Stimulated activated CD4-positive, alpha-beta T cell treated with anti-CD3 and anti-CD28 coated beads, Interleukin-12 subunit alpha, Interleukin-12 subunit beta, amount 100 ng/mL, for 24 hours (primary cell): ENCODE results near the gene ST6GAL1.
"Not testable (repeated sequence)": the region's sequence is repeated elsewhere in the genome, so short reads cannot be mapped to it uniquely, and the experiment has no call there.

Experiments
- DNase-seq, 2 experiments: peaks; one replicate each; pipeline ENCODE4 v3.0.0-alpha.2; 2020; ENCODE audit warnings: low read depth in 2 of 2

The ST6GAL1 gene

DNA sequence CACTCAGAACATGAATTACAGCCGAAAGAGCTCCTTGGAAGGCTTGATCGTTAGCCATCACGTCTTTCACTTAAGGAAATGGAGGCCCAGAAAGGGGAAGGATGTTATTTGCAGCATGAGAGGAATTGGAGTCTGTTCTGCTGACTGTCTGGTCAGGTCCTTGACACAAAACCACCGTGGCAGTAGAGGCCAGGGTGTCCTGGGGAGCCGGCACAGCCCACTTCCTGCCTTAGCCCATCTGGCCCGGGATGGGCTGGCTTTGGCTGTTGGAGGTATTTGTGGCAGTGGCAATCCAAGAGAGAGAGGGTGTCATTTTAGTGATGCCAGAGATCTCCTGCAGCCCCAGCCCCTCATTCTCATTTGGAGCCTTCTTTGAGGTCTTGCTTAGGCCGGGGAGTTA lies 37.4 kb downstream of the ST6GAL1 start:
- no peak for DNase-seq

DNA sequence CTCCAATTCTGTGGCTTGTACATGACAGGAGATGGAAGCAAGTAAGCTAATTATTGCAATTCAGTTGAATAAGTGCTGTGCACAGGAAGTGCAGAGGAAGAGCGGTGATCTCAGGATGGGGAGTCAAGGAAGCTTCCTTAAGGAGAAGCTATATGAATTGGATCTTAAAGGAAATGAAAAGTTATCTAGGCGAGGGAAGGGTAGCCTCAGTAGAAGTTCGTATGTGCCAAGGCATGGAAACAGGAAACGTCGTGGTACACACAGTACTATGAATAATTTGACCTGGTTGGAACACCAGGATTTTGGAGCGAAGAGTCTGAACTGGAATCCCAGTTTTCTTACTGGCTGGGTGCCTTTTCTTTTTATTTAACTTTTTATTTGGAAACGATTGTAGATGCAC lies 39.3 kb downstream of the ST6GAL1 start:
- no peak for DNase-seq

DNA sequence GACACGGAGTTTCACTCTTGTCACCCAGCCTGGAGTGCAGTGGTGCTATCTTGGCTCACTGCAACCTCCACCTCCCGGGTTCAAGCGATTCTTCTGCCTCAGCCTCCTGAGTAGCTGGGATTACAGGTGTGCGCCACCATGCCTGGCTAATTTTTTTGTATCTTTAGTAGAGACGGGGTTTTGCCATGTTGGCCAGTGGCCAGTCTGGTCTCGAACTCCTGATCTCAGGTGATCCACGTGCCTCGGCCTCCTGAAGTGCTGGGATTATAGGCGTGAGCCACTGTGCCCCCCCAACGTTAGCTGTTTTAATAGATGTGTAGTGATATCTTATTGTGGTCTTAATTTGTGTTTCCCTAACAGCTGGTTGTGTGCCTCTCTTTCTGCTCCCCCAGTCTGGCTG lies 40.8 kb downstream of the ST6GAL1 start:
- not testable (repeated sequence) for DNase-seq

DNA sequence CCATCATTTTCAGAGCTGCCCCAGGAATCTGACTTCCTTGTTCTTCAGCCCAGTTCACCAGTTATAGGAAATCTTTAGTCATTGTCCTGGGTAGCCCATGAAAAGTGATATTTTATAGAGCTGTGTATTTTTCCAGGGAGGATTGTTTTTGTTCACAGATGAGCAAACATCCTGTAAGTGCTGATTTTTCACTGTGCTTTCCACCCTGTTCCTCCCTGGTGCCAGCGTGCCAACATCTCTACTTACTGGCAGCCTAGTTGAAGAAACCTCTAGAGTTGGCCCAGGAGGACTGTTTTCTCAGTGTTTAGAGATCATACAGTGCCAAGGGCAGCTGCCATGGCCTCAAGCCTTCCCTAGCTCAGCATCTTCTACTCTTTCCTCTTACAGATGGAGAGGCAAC lies 41.3 kb downstream of the ST6GAL1 start:
- DNase-seq = no peak

DNA sequence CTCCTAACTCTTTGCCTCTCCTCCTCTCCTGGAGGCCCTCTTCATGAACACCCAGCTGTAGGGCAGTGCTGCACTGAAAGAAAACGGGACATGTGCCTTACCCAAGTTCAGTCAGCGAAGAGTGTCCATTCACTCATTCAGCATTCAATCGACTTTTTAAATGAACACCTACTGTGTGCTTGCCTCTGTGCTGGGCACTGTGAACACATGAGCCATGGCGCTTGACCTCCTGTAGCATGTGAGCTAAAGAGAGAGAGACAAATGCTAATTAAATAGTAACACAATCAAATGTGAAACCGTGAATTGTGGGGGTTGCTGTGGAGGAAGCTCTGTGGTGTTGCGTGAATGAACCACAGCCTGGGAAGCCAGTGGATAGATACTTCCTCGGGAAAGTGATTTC lies 43.4 kb downstream of the ST6GAL1 start:
- no peak for DNase-seq

DNA sequence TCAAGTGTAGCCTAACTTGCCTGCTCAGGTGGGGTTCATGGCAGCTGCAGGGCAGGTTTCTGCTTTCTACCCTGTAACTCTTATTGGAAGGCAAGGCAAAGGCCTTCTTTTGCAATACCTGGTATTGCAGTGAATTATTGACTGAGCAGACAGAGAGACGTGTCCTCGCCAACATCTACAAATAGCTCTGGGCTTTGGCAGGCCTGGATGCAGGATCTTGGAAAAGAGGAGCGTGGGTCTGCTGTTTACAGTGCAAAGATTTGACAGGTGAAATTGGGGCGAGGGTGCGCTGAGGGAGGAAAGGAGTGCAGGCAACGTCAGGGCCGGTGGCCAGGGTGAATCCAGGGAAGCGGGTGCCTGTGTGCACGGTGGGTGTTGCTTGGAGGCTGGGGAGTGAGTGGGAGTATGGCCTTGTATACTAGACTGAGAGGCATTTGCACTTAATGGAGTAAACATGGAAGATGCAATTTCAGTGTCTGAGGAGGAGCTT lies 44.5 kb downstream of the ST6GAL1 start:
- DNase-seq = no peak

DNA sequence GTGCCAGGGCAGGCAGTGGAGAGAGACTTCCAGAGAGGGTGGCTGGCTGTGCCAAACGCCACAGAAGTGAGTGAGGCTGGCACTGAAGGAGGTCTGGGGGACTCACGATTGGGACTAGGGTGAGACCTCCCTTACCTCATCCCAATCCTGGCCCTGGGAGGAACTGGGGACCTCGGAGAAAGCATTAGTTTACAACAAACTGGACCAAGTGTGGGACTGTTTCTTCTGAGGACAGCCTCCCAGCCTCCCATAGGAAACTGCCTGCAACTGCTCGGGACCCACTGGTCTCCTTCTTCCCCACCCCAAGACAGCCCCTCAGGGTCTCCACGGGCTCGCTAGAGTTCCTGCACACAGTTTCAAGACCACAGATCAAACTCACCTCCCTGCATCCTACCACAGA lies 45.4 kb downstream of the ST6GAL1 start:
- DNase-seq = no peak

DNA sequence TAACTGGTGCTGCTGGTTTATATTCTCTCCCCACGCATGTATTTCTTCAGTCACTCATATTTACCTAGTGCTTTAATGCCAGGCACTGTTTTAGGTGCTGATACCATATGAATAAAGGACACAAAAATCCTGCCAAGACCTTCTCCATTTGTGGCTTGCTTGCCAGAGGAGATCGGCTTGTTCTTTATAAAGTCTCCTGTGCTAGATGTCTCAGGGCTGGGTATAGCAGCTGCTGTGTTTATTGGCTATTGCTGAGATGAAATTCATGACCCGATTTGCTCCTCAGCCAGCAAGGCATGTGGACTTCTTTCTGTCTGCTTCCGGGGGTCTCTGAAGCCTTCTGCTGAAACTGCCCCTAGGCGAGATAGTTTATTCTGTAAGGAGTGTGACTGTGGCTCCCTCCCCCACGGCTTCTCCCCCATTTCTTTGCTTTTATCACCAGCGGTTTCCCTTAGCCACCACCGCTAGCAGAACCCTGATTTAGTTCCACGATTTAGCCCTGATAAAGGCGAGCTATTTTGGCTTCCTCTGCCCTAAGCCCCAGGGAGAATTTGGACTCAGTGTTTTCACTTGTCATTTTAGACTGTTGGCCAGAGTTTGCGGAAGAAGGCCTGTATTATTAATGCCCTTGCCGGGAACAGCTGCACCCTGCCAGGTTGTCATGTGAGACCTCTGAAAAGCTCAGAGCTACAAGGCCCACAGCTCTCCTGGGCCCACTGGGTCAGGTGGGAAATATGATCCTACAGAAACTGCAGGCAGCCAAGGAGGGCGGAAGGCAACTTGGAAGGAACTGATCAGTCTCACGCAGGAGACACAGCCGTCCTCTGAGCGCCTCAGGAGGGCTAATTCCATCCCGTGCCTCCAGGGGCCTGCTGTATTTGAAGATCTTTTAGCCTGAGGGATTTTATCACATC lies 46.8 kb downstream of the ST6GAL1 start:
- no peak for DNase-seq

DNA sequence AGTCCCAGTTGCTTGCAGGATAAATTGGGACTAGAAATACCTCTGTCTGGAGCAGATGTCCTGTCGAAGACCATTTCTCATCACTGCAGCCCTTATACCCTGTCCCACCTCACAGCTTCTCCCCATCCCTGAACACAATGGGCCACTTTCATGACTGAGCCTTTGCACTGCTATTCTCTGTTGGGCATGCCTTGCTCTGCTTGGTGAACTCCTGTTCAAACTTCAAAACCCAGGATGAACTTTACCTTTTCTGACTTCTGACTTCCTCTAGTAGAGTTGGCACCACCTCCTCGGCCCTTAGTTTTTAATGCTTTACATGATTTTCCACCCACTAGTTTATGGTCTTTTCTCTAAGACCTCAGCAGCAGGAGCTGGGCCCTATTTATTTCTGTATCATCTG lies 48.4 kb downstream of the ST6GAL1 start:
- DNase-seq = no peak

DNA sequence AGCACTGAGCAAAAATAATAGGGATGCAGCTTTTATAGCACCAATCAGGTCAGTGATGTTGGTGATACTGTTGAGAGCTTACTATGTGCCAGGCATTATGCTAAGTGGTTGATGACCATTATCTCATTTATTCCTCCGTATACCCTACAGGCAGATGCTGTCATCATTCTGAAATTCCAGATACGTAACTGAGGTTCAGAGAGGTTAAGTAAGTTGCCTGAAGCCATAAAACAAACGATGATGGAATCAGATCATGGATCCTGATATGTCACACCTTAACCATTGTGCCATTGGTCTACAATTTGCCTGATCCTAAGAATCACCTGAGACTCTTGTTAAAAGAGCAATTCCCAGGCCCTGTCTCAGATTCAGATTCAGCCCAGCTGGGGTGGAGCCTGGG lies 49.5 kb downstream of the ST6GAL1 start:
- no peak for DNase-seq

DNA sequence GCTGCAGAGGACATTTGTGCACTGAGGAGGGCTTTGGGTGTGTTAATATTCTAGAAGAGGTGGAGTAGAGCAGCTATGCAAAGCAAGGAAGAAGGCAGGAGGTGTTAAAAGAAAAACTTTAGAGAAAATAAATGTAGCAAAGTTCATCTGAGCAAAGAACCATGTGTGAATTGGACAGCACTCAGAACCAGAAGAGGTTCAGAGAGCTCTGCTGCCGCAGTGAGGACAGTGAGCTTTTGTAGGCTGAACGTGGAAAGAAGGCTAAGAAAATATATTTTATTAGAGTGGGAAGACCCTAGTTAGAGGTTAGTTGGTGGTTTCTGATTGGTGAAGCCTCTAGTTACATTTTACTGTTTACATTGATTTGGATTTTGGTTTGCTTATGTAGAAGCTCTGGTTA lies 50.7 kb downstream of the ST6GAL1 start:
- no peak for DNase-seq

DNA sequence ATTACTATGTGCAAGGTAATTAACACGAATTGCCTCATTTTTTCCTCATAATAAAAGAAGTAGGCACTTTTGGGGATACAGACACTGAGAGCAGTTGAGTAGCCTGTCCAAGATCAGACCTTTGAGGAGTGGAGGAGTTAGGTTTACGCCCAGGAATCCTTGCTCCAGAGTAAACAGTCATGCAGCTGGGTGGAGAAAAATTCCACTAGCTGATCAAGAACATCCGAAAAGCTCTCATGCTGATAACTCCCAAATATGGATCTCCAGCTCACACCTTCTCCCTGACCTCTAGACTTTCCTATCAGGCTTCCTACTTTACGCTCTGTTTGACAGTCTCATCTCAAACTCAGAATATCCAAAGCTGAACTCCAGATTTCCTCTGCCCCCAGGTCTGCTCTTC lies 53.3 kb downstream of the ST6GAL1 start:
- no peak for DNase-seq

DNA sequence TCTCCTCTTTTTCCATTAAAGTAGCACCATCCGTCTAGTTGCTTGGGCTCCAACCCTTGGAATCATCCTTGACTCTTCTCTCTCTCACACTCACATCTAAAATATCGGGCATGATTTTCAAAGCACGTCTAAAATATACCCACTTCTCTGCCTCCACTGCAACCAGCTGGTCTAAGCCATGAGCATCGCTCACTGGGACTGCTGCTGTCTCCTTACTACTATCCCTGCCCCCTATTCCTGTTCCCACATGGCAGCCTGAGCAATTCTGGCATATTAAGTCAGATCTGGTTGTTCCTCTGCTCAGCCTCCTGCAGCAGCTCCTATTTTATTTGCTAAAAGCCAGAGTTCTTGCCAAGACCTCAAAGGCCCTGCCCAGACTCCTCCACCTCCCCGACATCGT lies 53.7 kb downstream of the ST6GAL1 start:
- DNase-seq = no peak

DNA sequence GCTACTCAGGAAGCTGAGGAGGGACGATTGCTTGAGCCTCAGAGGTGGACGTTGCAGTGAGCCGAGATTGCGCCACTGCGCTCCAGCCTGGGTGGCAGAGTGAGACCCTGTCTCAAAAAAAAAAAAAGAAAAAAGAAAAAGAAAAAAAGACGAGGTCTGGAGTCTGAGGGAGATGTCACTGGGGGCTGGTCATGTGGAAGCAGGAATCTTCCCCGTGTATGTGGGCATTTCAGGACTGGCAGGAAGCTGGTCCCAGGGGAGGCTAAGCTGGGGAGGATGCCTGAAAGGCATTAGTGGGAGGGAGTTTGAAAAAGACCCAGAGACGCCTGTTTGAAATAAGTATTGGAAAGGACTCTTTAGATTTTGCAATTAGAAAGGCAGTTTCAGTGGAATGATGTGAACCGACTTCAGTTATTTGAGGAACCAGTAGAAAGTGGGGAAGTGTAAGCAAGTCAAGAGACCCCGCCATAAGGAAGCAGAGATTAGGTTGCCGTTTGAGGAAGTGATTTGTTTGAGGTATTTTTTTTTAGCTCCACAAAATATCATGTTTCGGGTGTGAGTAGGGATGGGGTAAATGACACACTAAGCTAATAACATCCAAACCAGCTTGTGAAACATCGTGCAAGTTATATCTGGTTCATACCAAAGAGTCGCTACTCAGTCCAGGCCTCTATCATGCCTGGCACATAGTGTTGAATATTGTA lies 55.5 kb downstream of the ST6GAL1 start:
- no peak for DNase-seq

DNA sequence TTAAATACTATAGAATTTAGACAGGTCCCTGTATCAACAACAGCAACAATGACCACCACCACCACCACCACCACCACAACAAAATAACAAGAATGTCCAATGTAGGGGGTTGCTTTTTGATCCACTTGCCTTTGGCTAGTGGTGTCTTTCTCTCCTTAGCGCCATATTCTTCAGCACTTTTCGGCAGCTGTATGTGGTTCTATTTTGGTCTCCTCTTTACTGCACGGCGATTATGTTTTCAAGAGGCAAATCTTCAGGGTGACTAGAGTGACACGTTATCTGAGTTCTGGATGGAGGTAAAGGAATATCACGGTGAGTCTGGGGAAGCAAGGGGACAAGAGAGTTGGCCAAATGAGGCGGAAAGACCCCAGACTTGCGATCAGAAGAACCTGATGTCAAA lies 56.1 kb downstream of the ST6GAL1 start:
- no peak for DNase-seq

DNA sequence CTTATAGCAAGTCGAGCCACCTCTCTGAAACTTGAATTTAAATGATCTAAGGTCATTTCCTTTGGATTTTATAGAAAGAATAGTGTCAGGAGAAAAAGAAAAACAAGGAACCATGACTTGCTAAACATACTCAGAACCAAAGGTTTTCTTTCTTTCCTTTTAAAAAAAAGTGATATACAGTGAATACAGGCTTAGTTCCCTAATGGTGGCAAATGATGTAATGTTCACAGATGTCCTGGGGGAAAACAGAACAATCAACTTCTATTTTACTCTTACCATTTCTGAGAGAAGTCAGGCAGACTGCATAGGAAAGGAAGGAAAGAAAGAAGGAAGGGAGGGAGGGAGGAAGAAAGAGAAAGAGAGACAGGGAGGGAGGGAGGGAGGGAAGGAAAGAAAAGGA lies 56.5 kb downstream of the ST6GAL1 start:
- no peak for DNase-seq

DNA sequence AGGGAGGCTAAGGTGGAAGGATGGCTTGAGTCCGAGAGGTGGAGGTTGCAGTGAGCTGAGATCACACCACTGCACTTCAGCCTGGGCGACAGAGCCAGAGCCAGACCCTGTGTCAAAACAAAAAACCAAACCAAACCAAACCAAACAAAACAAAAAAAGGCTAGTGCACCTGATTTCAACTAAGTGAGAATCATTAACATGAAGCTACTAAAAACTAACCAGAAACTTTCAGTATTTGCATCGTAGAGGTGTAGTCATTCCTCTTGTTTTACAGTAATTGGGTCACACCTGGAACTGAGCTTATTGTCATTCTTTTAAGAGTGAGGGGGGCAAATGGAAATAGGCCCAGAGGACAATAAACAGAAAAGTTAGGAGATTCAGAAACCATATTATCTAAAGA lies 58.5 kb downstream of the ST6GAL1 start:
- no peak for DNase-seq

DNA sequence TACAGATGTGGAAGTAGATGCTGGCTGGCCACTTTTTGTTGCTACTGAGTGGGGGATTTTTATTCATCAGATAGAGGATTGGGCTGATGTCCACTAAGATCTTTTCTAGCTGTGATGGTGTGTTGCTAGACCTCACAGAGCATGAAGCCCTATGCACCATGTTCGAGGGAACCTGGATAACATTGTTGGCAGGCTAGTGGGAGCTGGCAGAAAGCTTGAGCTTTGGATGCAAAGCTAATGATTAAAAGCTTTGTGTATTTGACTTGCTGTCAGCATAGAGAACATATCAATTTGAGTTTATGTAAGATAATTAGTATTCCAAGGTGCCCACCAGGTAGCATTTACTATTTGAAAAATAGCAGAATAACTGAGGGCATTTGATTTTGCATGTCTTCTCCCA lies 59.1 kb downstream of the ST6GAL1 start:
- no peak for DNase-seq

DNA sequence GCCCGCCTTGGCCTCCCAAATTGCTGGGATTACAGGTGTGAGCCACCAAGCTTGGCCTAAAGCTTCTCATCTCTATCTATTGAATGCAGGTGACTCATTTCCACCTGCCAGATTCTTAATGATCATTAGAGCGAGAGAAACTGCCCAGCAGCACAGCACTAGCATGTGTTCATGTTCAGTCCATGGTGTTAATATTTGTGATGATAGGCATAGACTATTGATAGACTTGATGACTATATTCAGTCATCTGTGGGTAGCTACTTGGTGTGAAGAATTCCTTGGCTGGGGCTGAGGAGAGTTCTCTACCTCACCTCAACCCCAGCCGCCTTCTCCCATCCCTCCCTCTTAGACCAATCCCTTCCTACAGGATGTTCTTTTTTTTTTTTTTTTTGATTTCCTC lies 60.0 kb downstream of the ST6GAL1 start:
- DNase-seq = no peak

DNA sequence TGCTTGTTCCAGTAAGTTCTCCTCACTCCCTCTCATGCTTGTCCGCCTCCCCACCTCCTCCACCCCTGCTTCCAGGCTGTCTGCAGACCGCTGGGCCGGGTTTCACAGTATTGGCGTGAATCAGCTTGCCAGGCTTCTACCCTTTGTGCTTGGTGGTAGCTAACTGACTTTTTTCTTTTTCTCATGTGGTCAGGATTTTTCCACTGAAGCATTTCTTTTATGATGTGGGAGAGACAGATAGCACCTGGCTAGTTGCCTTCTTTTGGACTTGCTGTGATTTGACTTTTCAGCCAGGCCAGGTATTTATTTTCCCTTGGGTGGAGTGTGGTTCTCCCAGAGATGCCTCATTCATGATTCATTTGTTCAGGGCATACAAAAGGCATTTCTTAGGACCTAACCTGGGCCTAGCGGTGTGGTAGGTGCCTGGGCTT lies 60.6 kb downstream of the ST6GAL1 start:
- DNase-seq = no peak

DNA sequence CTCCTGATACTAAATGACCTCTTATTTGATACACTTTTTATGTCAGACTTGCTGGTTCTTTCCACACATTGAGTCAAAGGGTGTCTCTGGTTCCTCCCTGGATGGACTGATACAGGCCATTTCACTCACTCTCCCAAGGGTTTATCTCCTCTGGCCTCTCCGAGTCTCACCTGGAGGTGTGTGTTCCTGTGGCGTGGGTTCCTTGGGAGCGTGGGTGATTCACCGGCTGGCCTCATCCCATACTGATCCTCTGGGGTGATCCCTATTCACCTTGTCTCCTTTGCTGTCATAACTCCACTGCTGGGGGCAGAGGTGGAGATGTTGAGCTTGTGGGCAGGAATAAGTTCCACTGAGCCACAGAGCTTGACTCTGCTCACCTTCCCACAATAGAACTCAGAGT lies 61.1 kb downstream of the ST6GAL1 start:
- no peak for DNase-seq

DNA sequence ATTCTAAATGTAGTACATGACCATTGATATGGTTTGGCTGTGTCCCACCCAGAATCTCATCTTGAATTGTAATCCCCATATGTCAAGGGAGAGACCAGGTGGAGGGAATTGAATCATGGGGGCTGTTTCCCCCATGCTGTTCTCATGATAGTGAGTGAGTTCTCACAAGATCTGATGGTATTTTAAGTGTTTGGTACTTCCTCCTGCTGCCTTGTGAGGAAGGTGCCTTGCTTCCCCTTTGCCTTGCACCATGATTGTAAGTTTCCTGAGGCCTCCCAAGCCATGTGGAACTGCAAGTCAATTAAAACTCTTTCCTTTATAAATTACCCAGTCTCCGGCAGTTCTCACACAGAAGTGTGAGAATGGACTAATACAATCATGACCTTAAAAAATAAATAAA lies 61.8 kb downstream of the ST6GAL1 start:
- not testable (repeated sequence) for DNase-seq

DNA sequence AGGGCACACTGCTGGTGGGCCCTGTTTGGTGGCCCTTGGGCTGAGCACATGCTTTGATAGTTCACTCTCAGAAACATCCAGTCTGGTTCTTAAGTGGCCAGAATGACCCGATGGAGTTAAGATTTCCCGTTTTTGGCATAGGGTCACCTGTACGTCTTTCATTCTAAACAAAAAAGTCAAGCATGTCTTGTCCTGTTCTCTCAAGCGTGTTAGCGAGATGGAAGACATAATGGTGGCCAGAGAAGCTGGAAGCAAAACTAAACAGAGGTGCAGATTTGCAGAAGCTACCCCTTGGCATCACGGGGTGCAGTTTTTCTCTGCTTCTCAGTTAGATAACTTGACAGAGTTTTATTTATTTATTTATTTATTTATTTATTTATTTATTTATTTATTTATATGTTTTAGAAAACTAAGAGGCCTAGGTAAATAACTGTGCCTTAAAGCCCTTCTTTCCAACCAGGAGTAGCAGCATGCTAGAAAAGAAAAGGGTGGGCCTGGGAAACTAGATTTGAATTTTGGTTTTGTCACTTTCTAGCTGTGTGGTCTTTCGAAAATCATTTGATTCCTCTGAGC lies 63.0 kb downstream of the ST6GAL1 start:
- DNase-seq = no peak
